ENCODE measurements around the gene OR5A1. TPM values are rescaled to one million over a fixed set of nuclear protein-coding genes. Genes with fewer than 3 reads are reported as not detected.

OR5A1 gene
- total and polyA plus RNA-seq, 10 donors = not detected

DNA sequence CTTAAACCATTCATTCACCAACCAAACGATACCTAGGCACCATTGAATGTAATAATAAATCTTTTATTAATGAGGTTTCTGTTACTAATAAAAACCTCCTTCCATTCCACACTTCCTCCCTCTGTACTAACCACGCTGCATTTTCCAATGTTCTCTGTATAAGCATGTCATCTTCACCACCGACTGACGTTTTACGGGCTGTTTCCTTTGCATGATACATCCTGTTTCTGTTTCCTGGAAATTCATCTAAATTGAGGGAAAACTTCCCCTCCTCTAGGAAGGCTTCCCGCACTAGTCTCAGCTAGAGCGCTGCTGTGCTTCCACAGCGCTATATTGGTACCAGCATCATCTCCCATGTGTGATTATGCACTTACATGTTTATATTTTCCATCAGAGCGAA lies 38.9 kb downstream of the OR5A1 start:
- Histone ChIP-seq H3K4me1 (peaks cover 0 to 4% (median 0%) of the 10 kb centered on the region in 6 donors), H3K4me3 (no peak overlapping the region), H3K27me3 (replicated peaks in 1 of 7) (no peaks in the 10 kb centered on the region), H3K27ac (no peak overlapping the region), H3K36me3 (no peaks in the 10 kb centered on the region), H3K9me3 (no peaks in the 10 kb centered on the region)
- intact Hi-C loops (cut with DNase I; ENCODE audit: low total_unique reads) = no loop called here
- TF ChIP-seq, protein P1, sequence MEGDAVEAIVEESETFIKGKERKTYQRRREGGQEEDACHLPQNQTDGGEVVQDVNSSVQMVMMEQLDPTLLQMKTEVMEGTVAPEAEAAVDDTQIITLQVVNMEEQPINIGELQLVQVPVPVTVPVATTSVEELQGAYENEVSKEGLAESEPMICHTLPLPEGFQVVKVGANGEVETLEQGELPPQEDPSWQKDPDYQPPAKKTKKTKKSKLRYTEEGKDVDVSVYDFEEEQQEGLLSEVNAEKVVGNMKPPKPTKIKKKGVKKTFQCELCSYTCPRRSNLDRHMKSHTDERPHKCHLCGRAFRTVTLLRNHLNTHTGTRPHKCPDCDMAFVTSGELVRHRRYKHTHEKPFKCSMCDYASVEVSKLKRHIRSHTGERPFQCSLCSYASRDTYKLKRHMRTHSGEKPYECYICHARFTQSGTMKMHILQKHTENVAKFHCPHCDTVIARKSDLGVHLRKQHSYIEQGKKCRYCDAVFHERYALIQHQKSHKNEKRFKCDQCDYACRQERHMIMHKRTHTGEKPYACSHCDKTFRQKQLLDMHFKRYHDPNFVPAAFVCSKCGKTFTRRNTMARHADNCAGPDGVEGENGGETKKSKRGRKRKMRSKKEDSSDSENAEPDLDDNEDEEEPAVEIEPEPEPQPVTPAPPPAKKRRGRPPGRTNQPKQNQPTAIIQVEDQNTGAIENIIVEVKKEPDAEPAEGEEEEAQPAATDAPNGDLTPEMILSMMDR (IDR thresholded peaks at IDR 0.05 in 8 of 11, conservative IDR thresholded peaks at IDR 0.05 in 3 of 11) = no peak
- no peak for TF ChIP-seq POLR2A (IDR thresholded peaks at IDR 0.05)
- no peak for TF ChIP-seq POLR2AphosphoS5 (IDR thresholded peaks at IDR 0.05)
- no peak for DNase-seq
- WGBS, 5 donors = 44 to 59% (median 53%) methylated on average over 9 of the region's 9 CpGs

DNA sequence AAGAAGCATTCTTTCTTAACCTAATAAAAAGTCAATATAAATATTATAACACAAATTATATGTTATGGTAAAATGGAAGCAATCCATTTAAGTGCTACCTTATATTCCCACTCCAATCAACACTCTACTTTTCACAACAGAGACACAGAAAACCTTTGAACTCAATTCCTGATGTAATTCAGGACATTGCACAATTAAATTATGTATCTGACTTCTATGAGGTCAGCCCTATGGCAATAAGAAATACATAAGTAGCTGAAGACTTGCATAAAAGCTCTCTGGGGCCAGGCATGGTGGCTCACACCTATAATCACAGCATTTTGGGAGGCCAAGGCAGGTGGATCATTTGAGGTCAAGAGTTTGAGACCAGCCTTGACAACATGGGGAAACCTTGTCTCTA lies 43.6 kb downstream of the OR5A1 start:
- TF ChIP-seq POLR2AphosphoS5 (IDR thresholded peaks at IDR 0.05) (no peak), POLR2A (IDR thresholded peaks at IDR 0.05) (no peak)
- TF ChIP-seq, protein P1 (IDR thresholded peaks at IDR 0.05 in 8 of 11, conservative IDR thresholded peaks at IDR 0.05 in 3 of 11) = no peak
- Histone ChIP-seq H3K4me1 (peaks cover 0 to 4% (median 0%) of the 10 kb centered on the region in 6 donors), H3K9me3 (no peaks in the 10 kb centered on the region), H3K4me3 (no peak overlapping the region), H3K27ac (no peak overlapping the region), H3K36me3 (no peaks in the 10 kb centered on the region), H3K27me3 (replicated peaks in 1 of 7) (no peaks in the 10 kb centered on the region)
- intact Hi-C loops (cut with DNase I; ENCODE audit: low total_unique reads) = no loop called here
- no peak for DNase-seq

DNA sequence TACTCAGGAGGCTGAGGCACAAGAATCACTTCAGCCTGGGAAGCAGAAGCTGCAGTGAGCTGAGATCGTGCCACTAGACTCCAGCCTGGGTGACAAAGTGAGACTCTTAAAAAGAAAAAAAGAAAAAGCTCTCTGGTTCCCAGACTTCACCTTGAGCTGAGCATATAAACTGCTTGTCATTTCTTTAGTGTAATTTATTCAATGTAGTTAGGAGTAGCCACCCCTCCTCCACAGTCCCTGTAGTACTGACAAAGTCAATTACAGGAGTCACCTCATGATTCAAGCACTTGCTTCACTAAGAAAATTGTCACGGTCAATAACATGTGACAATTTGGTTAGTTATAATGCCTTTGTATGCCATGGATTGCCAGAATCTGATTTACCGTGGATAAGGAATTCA lies 44.1 kb downstream of the OR5A1 start:
- Histone ChIP-seq H3K9me3 (no peaks in the 10 kb centered on the region), H3K27ac (no peak overlapping the region), H3K27me3 (replicated peaks in 1 of 7) (no peaks in the 10 kb centered on the region), H3K4me3 (no peak overlapping the region), H3K36me3 (no peaks in the 10 kb centered on the region), H3K4me1 (peaks cover 0 to 4% (median 0%) of the 10 kb centered on the region in 6 donors)
- TF ChIP-seq POLR2A (IDR thresholded peaks at IDR 0.05) (no peak), POLR2AphosphoS5 (IDR thresholded peaks at IDR 0.05) (no peak)
- TF ChIP-seq, protein P1 (IDR thresholded peaks at IDR 0.05 in 8 of 11, conservative IDR thresholded peaks at IDR 0.05 in 3 of 11) = no peak
- intact Hi-C loops (cut with DNase I; ENCODE audit: low total_unique reads) = no loop called here
- no peak for DNase-seq
- WGBS, 5 donors = 76 to 92% (median 86%) methylated on average over 3 of the region's 3 CpGs

Other genes starting within 250 kb of the OR5A1 start
- gene MPEG1, start 223.5 kb upstream of the OR5A1 start, total RNA-seq = 100 to 1,000 TPM; 195 to 410 (median 317) TPM
- gene MPEG1, start 223.5 kb upstream of the OR5A1 start, polyA plus RNA-seq = 10 to 100 TPM; 46.0 to 61.4 (median 58.6) TPM
- gene OR5AN1, start 77.6 kb upstream of the OR5A1 start, total RNA-seq = under 1 TPM in 3 of 7 donors, not detected in 4; 0.09 to 0.26 (median 0.09) TPM
- under 1 TPM in 1 of 3 donors, not detected in 2; under 0.01 TPM for gene OR5AN1, start 77.6 kb upstream of the OR5A1 start, polyA plus RNA-seq
- not detected for gene OR5A2, start 10.1 kb upstream of the OR5A1 start, total RNA-seq
- not detected for gene OR5A2, start 10.1 kb upstream of the OR5A1 start, polyA plus RNA-seq
- gene OR4D6, start 20.5 kb downstream of the OR5A1 start, total RNA-seq = not detected
- gene OR4D6, start 20.5 kb downstream of the OR5A1 start, polyA plus RNA-seq = not detected
- gene OR4D10, start 36.8 kb downstream of the OR5A1 start, total RNA-seq = not detected
- gene OR4D10, start 36.8 kb downstream of the OR5A1 start, polyA plus RNA-seq = not detected
- gene OR4D11, start 67.1 kb downstream of the OR5A1 start, total RNA-seq = not detected
- gene OR4D11, start 67.1 kb downstream of the OR5A1 start, polyA plus RNA-seq = not detected
- gene OR4D9, start 75.1 kb downstream of the OR5A1 start, total RNA-seq = not detected
- gene OR4D9, start 75.1 kb downstream of the OR5A1 start, polyA plus RNA-seq = not detected
- 10 to 100 TPM; 33.9 to 39.9 (median 35.6) TPM for gene OSBP, start 179.3 kb downstream of the OR5A1 start, total RNA-seq
- 10 to 100 TPM in 1 of 3 donors, 1 to 10 TPM in 2; 7.0 to 10.6 (median 8.9) TPM for gene OSBP, start 179.3 kb downstream of the OR5A1 start, polyA plus RNA-seq
- 10 to 100 TPM; 24.0 to 47.1 (median 35.5) TPM for gene PATL1, start 232.6 kb downstream of the OR5A1 start, total RNA-seq
- 10 to 100 TPM in 1 of 3 donors, 1 to 10 TPM in 2; 5.7 to 10.3 (median 7.7) TPM for gene PATL1, start 232.6 kb downstream of the OR5A1 start, polyA plus RNA-seq

Measured in spleen (tissue), 11 donors.